ENCODE results near the gene FAM221B. TPM values are rescaled to one million over a fixed set of nuclear protein-coding genes. Genes with fewer than 3 reads are reported as not detected.

The FAM221B gene
- total RNA-seq, 4 donors from 2014 or later = not detected

- no peak overlapping the region for H3K4me3 ChIP-seq
- no peaks in the 10 kb centered on the region for H3K27me3 ChIP-seq
- no peaks in the 10 kb centered on the region for H3K9me3 ChIP-seq
- H3K36me3 ChIP-seq = peaks cover 0 to 39% of the 10 kb centered on the region in 2 donors
- H3K4me1 ChIP-seq = peaks cover 0 to 15% (median 0%) of the 10 kb centered on the region in 3 donors
- no peak for ATAC-seq
- no peak overlapping the region for H3K27ac ChIP-seq
- no peak for TF ChIP-seq CTCF (IDR thresholded peaks at IDR 0.05)
- TF ChIP-seq POLR2AphosphoS5 (IDR thresholded peaks at IDR 0.05) = no peak
- no peak for TF ChIP-seq POLR2A (IDR thresholded peaks at IDR 0.05)
- no peak for TF ChIP-seq EP300 (IDR thresholded peaks at IDR 0.05)
- WGBS, 2 donors (ENCODE audit: low coverage in 1 of 2) = 81 to 83% methylated on average over 3 to 5 of the region's 5 CpGs
Observed at GRCh38 chr9:35856882-35857281, 28.4 kb upstream of the FAM221B start.

- Histone ChIP-seq H3K27ac (no peak overlapping the region), H3K4me1 (peaks cover 0 to 15% (median 0%) of the 10 kb centered on the region in 3 donors), H3K36me3 (peaks cover 0 to 43% of the 10 kb centered on the region in 2 donors), H3K4me3 (no peak overlapping the region), H3K9me3 (no peaks in the 10 kb centered on the region), H3K27me3 (no peaks in the 10 kb centered on the region)
- no peak for ATAC-seq
- TF ChIP-seq EP300 (IDR thresholded peaks at IDR 0.05) = no peak
- TF ChIP-seq POLR2AphosphoS5 (IDR thresholded peaks at IDR 0.05) = no peak
- TF ChIP-seq POLR2A (IDR thresholded peaks at IDR 0.05) = no peak
- no peak for TF ChIP-seq CTCF (IDR thresholded peaks at IDR 0.05)
- WGBS, 2 donors (ENCODE audit: low coverage in 1 of 2) = 48 to 65% methylated on average over 2 to 3 of the region's 3 CpGs
Observed at GRCh38 chr9:35856206-35856605, 27.7 kb upstream of the FAM221B start.

- Histone ChIP-seq H3K27me3 (no peaks in the 10 kb centered on the region), H3K27ac (no peak overlapping the region), H3K4me1 (peaks cover 0 to 3% (median 0%) of the 10 kb centered on the region in 3 donors), H3K4me3 (no peak overlapping the region), H3K36me3 (peaks cover 0 to 43% of the 10 kb centered on the region in 2 donors), H3K9me3 (no peaks in the 10 kb centered on the region)
- 63 to 87% methylated on average over 5 to 7 of the region's 7 CpGs for WGBS, 2 donors (ENCODE audit: low coverage in 1 of 2)
- no peak for ATAC-seq
- TF ChIP-seq EP300 (IDR thresholded peaks at IDR 0.05) = no peak
- TF ChIP-seq POLR2AphosphoS5 (IDR thresholded peaks at IDR 0.05) = no peak
- no peak for TF ChIP-seq CTCF (IDR thresholded peaks at IDR 0.05)
- no peak for TF ChIP-seq POLR2A (IDR thresholded peaks at IDR 0.05)
Observed at GRCh38 chr9:35854091-35854762, 25.7 kb upstream of the FAM221B start.

GRCh38 chr9:35852876-35853865 lies 24.6 kb upstream of the FAM221B start:
- no peak for ATAC-seq
- no peak overlapping the region for H3K4me3 ChIP-seq
- 60 to 86% methylated on average over 2 to 3 of the region's 25 CpGs for WGBS, 2 donors (ENCODE audit: low coverage in 1 of 2)
- no peaks in the 10 kb centered on the region for H3K27me3 ChIP-seq
- no peak for TF ChIP-seq POLR2AphosphoS5 (IDR thresholded peaks at IDR 0.05)
- TF ChIP-seq CTCF (IDR thresholded peaks at IDR 0.05) = no peak
- TF ChIP-seq POLR2A (IDR thresholded peaks at IDR 0.05) = no peak
- no peak for TF ChIP-seq EP300 (IDR thresholded peaks at IDR 0.05)
- H3K27ac ChIP-seq = no peak overlapping the region
- peaks cover 0 to 8% (median 0%) of the 10 kb centered on the region in 3 donors for H3K4me1 ChIP-seq
- H3K9me3 ChIP-seq = no peaks in the 10 kb centered on the region
- H3K36me3 ChIP-seq = peaks cover 0 to 43% of the 10 kb centered on the region in 2 donors
